A673 (cell line): Measurements from ENCODE around the gene MRC1. TPM values are rescaled to one million over a fixed set of nuclear protein-coding genes. Genes with fewer than 3 reads are reported as not detected.

ENCODE experiments used
- BruUV-seq: library from RNA; stranded (reverse); fragments of 400-500 nt; replicated peaks from 2 replicates; lab custom pipeline; 2021; lab: Mats Ljungman, UMichigan
- CTCF ChIA-PET: fragments of 300-600 bp; sonication (Branson Sonifier 250); formaldehyde crosslinking; loops from one replicate; lab custom pipeline; 2022; ENCODE audit warnings: antibody characterized with exemption; lab: Charles Lee
- POLR2A ChIA-PET: fragments of 300-600 bp; sonication (Branson Sonifier 250); formaldehyde crosslinking; loops from one replicate; lab custom pipeline; 2022; ENCODE audit warnings: antibody characterized with exemption; ENCODE audit not compliant: low non-redundant PET; lab: Charles Lee
- DNase-seq: peaks from one replicate; pipeline ENCODE4 v3.0.0-alpha.2; 2015; ENCODE audit warnings: low spot score
- H3K27ac ChIP-seq: fragments of 200-600 bp; sonication (generic); 2 replicates; pipeline ENCODE4 v1.5.1; 2016; ENCODE audit warnings: mixed run types, low read depth, mild to moderate bottlenecking, mixed read lengths, antibody characterized with exemption, low read length; ENCODE audit not compliant: poor library complexity, severe bottlenecking
- H3K27me3 ChIP-seq: fragments of 200-600 bp; sonication (generic); replicated peaks from 2 replicates; pipeline ENCODE4 v1.6.1; 2017; ENCODE audit warnings: mixed run types, low read depth, mild to moderate bottlenecking, mixed read lengths, antibody characterized with exemption, low read length; ENCODE audit not compliant: insufficient read depth, poor library complexity
- H3K36me3 ChIP-seq: fragments of 200-600 bp; sonication (generic); 2 replicates; pipeline ENCODE4 v1.6.1; 2016; ENCODE audit warnings: mixed run types, mild to moderate bottlenecking, mixed read lengths, antibody characterized with exemption, low read length; ENCODE audit not compliant: insufficient read depth, poor library complexity, severe bottlenecking
- H3K4me1 ChIP-seq: fragments of 200-600 bp; sonication (generic); 2 replicates; pipeline ENCODE4 v1.6.1; 2017; ENCODE audit warnings: mixed run types, mild to moderate bottlenecking, mixed read lengths, antibody characterized with exemption, low read length; ENCODE audit not compliant: insufficient read depth, poor library complexity, severe bottlenecking
- H3K4me3 ChIP-seq: fragments of 200-600 bp; sonication (generic); 2 replicates; pipeline ENCODE4 v1.5.1; 2016; ENCODE audit warnings: low read depth, mixed run types, mild to moderate bottlenecking, mixed read lengths, low read length; ENCODE audit not compliant: poor library complexity, severe bottlenecking
- H3K9me3 ChIP-seq: fragments of 200-600 bp; sonication (generic); 2 replicates; pipeline ENCODE4 v1.6.1; 2016; ENCODE audit warnings: mixed run types, low read depth, mild to moderate bottlenecking, mixed read lengths, antibody characterized with exemption, low read length; ENCODE audit not compliant: poor library complexity, severe bottlenecking
- CTCF ChIP-seq: fragments of 300-800, 200-600 bp; sonication (generic); conservative IDR thresholded peaks from 2 replicates; pipeline ENCODE4 v1.5.1; 2017; ENCODE audit warnings: low read depth, mild to moderate bottlenecking, antibody characterized with exemption, low read length, moderate library complexity, mixed read lengths
- EZH2 ChIP-seq: fragments of 200-600 bp; sonication (generic); IDR thresholded peaks from 2 replicates; pipeline ENCODE4 v1.6.1; 2017; ENCODE audit warnings: borderline replicate concordance, low read depth, mild to moderate bottlenecking, mixed read lengths, antibody characterized with exemption, low read length; ENCODE audit not compliant: poor library complexity, severe bottlenecking
- intact Hi-C: fragments of 100-400 bp; cut with micrococcal nuclease; formaldehyde crosslinking; loops from one replicate; pipeline ENCODE4 v1.10.0; 2022; ENCODE audit not compliant: unreplicated experiment
- total RNA-seq: library from RNA; stranded (reverse); gene quantifications from 2 replicates; pipeline ENCODE4 v1.2.3, GENCODE V29; 2021

The MRC1 gene
- total RNA-seq, 1 experiment from 2014 or later: 0.15 TPM

GRCh38 chr10:17854044-17854652, 45.0 kb downstream of the MRC1 start:
- no TSS peak for BruUV-seq
- Histone ChIP-seq H3K36me3 (no peaks in the 10 kb centered on the region), H3K27ac (no peak overlapping the region), H3K4me3 (no peak overlapping the region), H3K27me3 (no peaks in the 10 kb centered on the region), H3K4me1 (peaks cover 28% of the 10 kb centered on the region), H3K9me3 (no peaks in the 10 kb centered on the region)
- DNase-seq: no peak
- TF ChIP-seq CTCF (no peak), EZH2 (no peak)
- intact Hi-C loops: no loop called here
- ChIA-PET CTCF (no interaction called here), POLR2A (no interaction called here)

- Histone ChIP-seq H3K4me1 (peaks cover 2% of the 10 kb centered on the region), H3K9me3 (no peaks in the 10 kb centered on the region), H3K36me3 (no peaks in the 10 kb centered on the region), H3K27me3 (no peaks in the 10 kb centered on the region), H3K4me3 (no peak overlapping the region), H3K27ac (no peak overlapping the region)
- POLR2A ChIA-PET: no interaction called here
- DNase-seq: no peak
- TF ChIP-seq CTCF: no peak
- TF ChIP-seq EZH2: no peak
- CTCF ChIA-PET: no interaction called here
- no TSS peak for BruUV-seq
- intact Hi-C loops: no loop called here
Observed at GRCh38 chr10:17857040-17857439, 47.9 kb downstream of the MRC1 start.

DNA sequence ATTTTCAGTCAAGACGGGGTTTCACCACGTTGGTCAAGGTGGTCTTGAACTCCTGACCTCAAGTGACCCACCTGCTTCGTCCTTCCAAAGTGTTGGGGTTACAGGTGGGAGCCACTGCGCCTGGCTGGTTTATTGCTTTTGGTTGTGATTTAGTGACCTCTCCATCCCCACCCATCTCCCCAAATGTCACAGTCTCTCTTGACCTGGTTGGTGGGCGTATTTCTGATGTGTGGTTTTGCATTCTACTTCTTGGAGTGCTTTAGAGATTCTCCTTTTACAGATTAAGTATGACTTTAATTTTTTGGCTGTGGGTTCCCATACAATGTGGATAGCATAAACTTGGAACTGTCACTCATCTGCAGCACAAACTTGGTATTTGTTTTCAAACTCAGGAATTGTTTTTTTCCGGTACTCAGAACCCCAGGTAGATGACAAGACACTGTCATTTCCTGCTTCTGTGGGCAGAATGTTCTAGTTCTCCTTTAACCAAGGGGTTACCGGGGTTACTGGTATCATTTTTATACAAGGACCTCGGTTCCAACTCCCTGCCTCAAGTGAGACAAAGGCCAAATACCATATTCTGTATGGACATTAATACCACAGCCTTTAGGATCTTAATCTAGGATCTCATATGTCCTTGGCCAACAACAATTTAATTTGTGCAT, 50.5 kb downstream of the MRC1 start:
- H3K27ac ChIP-seq: no peak overlapping the region
- H3K9me3 ChIP-seq: no peaks in the 10 kb centered on the region
- no peaks in the 10 kb centered on the region for H3K4me1 ChIP-seq
- no TSS peak for BruUV-seq
- ChIA-PET POLR2A (no interaction called here), CTCF (no interaction called here)
- intact Hi-C loops: no loop called here
- TF ChIP-seq EZH2 (no peak), CTCF (no peak)
- no peaks in the 10 kb centered on the region for H3K27me3 ChIP-seq
- H3K4me3 ChIP-seq: no peak overlapping the region
- no peak for DNase-seq
- H3K36me3 ChIP-seq: no peaks in the 10 kb centered on the region
